ENCODE data around the gene TSHR. TPM values are rescaled to one million over a fixed set of nuclear protein-coding genes. Genes with fewer than 3 reads are reported as not detected.
"Not testable (repeated sequence)": the region's sequence is repeated elsewhere in the genome, so short reads cannot be mapped to it uniquely, and the experiment has no call there.

The TSHR gene
- total RNA-seq, 1 donor from 2014 or later, result not detected

GRCh38 chr14:81006266-81006665, 50.8 kb downstream of the TSHR start:
- DNase-seq (ENCODE audit: low read depth), result no peak
- H3K4me3 ChIP-seq (ENCODE audit: low read depth, low read length), result no peak overlapping the region
- TF ChIP-seq CTCF (conservative IDR thresholded peaks at IDR 0.05; ENCODE audit: low read depth, low read length), result no peak

GRCh38 chr14:81007131-81007530, 51.7 kb downstream of the TSHR start:
- no peak for TF ChIP-seq CTCF (conservative IDR thresholded peaks at IDR 0.05; ENCODE audit: low read depth, low read length)
- no peak for DNase-seq (ENCODE audit: low read depth)
- H3K4me3 ChIP-seq (ENCODE audit: low read depth, low read length), result no peak overlapping the region

GRCh38 chr14:81009346-81009745, 53.9 kb downstream of the TSHR start:
- no peak overlapping the region for H3K4me3 ChIP-seq (ENCODE audit: low read depth, low read length)
- DNase-seq (ENCODE audit: low read depth), result no peak
- TF ChIP-seq CTCF (conservative IDR thresholded peaks at IDR 0.05; ENCODE audit: low read depth, low read length), result no peak

- TF ChIP-seq CTCF (conservative IDR thresholded peaks at IDR 0.05; ENCODE audit: low read depth, low read length), result no peak
- H3K4me3 ChIP-seq (ENCODE audit: low read depth, low read length), result no peak overlapping the region
- DNase-seq (ENCODE audit: low read depth), result no peak
Measured at GRCh38 chr14:81018251-81018650, 62.8 kb downstream of the TSHR start.

GRCh38 chr14:81018684-81019083, 63.3 kb downstream of the TSHR start:
- no peak for TF ChIP-seq CTCF (conservative IDR thresholded peaks at IDR 0.05; ENCODE audit: low read depth, low read length)
- H3K4me3 ChIP-seq (ENCODE audit: low read depth, low read length), result no peak overlapping the region
- no peak for DNase-seq (ENCODE audit: low read depth)

GRCh38 chr14:81019113-81019512, 63.7 kb downstream of the TSHR start:
- not testable (repeated sequence) for DNase-seq (ENCODE audit: low read depth); H3K4me3 ChIP-seq (ENCODE audit: low read depth, low read length)

GRCh38 chr14:81023095-81023710, 67.8 kb downstream of the TSHR start:
- no peak for DNase-seq (ENCODE audit: low read depth)
- no peak overlapping the region for H3K4me3 ChIP-seq (ENCODE audit: low read depth, low read length)
- no peak for TF ChIP-seq CTCF (conservative IDR thresholded peaks at IDR 0.05; ENCODE audit: low read depth, low read length)

Data from epithelial cell of proximal tubule (primary cell).